ENCODE measurements around the gene ADAT3.

- TF ChIP-seq ARNT (IDR thresholded peaks at IDR 0.05) (no peak), ZNF384 (IDR thresholded peaks at IDR 0.05) (no peak), LEF1 (IDR thresholded peaks at IDR 0.05; ENCODE audit: borderline replicate concordance) (no peak), BHLHE40 (IDR thresholded peaks at IDR 0.05; ENCODE audit: borderline replicate concordance) (no peak), FOXM1 (IDR thresholded peaks at IDR 0.05; ENCODE audit: borderline replicate concordance) (no peak), FOXA1 (IDR thresholded peaks at IDR 0.05) (no peak), SP1 (IDR thresholded peaks at IDR 0.05) (no peak), TARDBP (IDR thresholded peaks at IDR 0.05) (no peak), SUZ12 (IDR thresholded peaks at IDR 0.05) (no peak), HDGF (IDR thresholded peaks at IDR 0.05; ENCODE audit: borderline replicate concordance) (no peak), NFRKB (IDR thresholded peaks at IDR 0.05) (no peak), L3MBTL2 (conservative IDR thresholded peaks at IDR 0.05) (no peak), CTBP1 (IDR thresholded peaks at IDR 0.05; ENCODE audit: borderline replicate concordance) (no peak)
These were observed 34.0 kb upstream of the ADAT3 start for GRCh38 chr19:1871140-1871597.

All from HEK293T (cell line).